ENCODE results near the gene IL10.

- TF ChIP-seq CTCF (IDR thresholded peaks at IDR 0.05 in 4 of 5, conservative IDR thresholded peaks at IDR 0.05 in 1 of 5) = no peak
- no peak for TF ChIP-seq POLR2A (IDR thresholded peaks at IDR 0.05)
These were observed 43.2 kb downstream of the IL10 start for GRCh38 chr1:206729050-206729449.
